GM12878 (cell line): ENCODE results near the gene AP3S2.

Experiments used
- CTCF ChIP-seq, 3 experiments: IDR thresholded peaks in 2 of 3; conservative IDR thresholded peaks in 1 of 3; 2 replicates each; pipeline ENCODE4 v1.5.1; 2011; ENCODE audit warnings: low read depth in 3 of 3, low read length in 3 of 3, mild to moderate bottlenecking in 3 of 3, control low read depth in 2 of 3, moderate library complexity in 2 of 3, inconsistent platforms in 1 of 3, mixed read lengths in 1 of 3; ENCODE audit not compliant: control insufficient read depth in 2 of 3, insufficient read depth in 1 of 3; ENCODE audit errors: extremely low read depth in 1 of 3
- REST ChIP-seq: IDR thresholded peaks from 2 replicates; pipeline ENCODE4 v1.6.1; 2012; ENCODE audit warnings: mild to moderate bottlenecking, low read depth, low read length

DNA sequence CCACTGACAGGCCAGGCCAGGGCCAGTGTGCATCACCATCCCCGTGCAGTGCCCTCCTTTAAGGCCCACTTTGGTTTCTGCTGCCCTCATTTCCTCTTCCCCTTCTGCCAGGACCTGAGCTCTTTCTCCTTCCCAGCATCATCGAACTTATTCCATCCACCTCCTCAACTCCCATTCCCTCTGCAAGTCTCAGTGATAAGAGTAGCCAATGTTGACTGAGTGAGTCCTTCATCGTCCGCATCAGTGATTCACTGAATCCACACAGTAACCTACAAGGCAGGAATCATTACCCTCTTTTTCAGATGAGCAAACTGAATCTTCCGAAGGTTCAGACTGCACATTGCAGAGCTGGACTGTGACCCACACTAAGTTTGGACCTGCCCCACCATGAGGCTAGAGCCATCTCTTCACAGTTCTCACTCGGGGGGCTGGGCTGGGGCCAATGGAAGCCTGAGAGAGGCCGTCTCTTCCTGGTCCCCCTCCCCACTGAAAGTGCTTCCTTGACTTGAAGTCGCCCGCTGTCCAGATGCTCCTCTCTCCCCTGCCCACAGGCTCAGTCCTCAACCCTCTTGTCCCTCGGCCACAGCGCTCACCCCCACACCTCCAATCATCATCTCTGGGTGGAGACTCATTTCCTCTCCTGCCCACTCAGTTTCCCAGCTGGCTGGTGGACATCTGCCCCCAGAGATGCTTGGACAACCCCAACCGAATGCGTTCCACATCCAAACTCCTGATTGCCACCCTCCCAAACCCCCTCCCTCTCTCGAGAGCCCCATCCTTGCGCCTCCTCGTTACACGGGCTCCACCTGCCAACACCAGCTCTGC, 64.0 kb downstream of the AP3S2 start:
- TF ChIP-seq CTCF (IDR thresholded peaks at IDR 0.05 in 2 of 3, conservative IDR thresholded peaks at IDR 0.05 in 1 of 3; ENCODE audit: control insufficient read depth in 2 of 3, extremely low read depth in 1 of 3, insufficient read depth in 1 of 3, low read depth in 3 of 3, low read length in 3 of 3) (no peak), REST (no peak)
